ENCODE results near the gene HK2.
"Not testable (repeated sequence)": the region's sequence is repeated elsewhere in the genome, so short reads cannot be mapped to it uniquely, and the experiment has no call there.

Gene HK2

GRCh38 chr2:74896232-74896631 is 62.3 kb downstream of the HK2 start:
- TF ChIP-seq POLR2A (IDR thresholded peaks at IDR 0.05; ENCODE audit: extremely low read depth, insufficient read length) (no peak), MAX (IDR thresholded peaks at IDR 0.05; ENCODE audit: low read depth, low read length) (no peak), MYC (IDR thresholded peaks at IDR 0.05; ENCODE audit: low read depth, low read length) (no peak), CTCF (IDR thresholded peaks at IDR 0.05; ENCODE audit: low read depth, low read length) (no peak)
- H3K4me3 ChIP-seq (ENCODE audit: low read depth, low read length) = no peak overlapping the region
- no peak for DNase-seq (ENCODE audit: low read depth)

- DNase-seq (ENCODE audit: low read depth); H3K4me3 ChIP-seq (ENCODE audit: low read depth, low read length): not testable (repeated sequence)
Measured at GRCh38 chr2:74900225-74900624, 66.3 kb downstream of the HK2 start.

- no peak for TF ChIP-seq MAX (IDR thresholded peaks at IDR 0.05; ENCODE audit: low read depth, low read length)
- TF ChIP-seq CTCF (IDR thresholded peaks at IDR 0.05; ENCODE audit: low read depth, low read length) = no peak
- TF ChIP-seq MYC (IDR thresholded peaks at IDR 0.05; ENCODE audit: low read depth, low read length) = no peak
- TF ChIP-seq POLR2A (IDR thresholded peaks at IDR 0.05; ENCODE audit: extremely low read depth, insufficient read length) = no peak
- no peak overlapping the region for H3K4me3 ChIP-seq (ENCODE audit: low read depth, low read length)
- no peak for DNase-seq (ENCODE audit: low read depth)
Measured at GRCh38 chr2:74902281-74902860, 68.4 kb downstream of the HK2 start.

- no peak overlapping the region for H3K4me3 ChIP-seq (ENCODE audit: low read depth, low read length)
- DNase-seq (ENCODE audit: low read depth) = no peak
- no peak for TF ChIP-seq CTCF (IDR thresholded peaks at IDR 0.05; ENCODE audit: low read depth, low read length)
- no peak for TF ChIP-seq MYC (IDR thresholded peaks at IDR 0.05; ENCODE audit: low read depth, low read length)
- TF ChIP-seq MAX (IDR thresholded peaks at IDR 0.05; ENCODE audit: low read depth, low read length) = no peak
- TF ChIP-seq POLR2A (IDR thresholded peaks at IDR 0.05; ENCODE audit: extremely low read depth, insufficient read length) = no peak
Measured at GRCh38 chr2:74906395-74906794, 72.5 kb downstream of the HK2 start.

GRCh38 chr2:74907560-74907959 is 73.6 kb downstream of the HK2 start:
- DNase-seq (ENCODE audit: low read depth); H3K4me3 ChIP-seq (ENCODE audit: low read depth, low read length): not testable (repeated sequence)

GRCh38 chr2:74908748-74909444 is 75.0 kb downstream of the HK2 start:
- DNase-seq (ENCODE audit: low read depth) = no peak
- no peak overlapping the region for H3K4me3 ChIP-seq (ENCODE audit: low read depth, low read length)
- TF ChIP-seq POLR2A (IDR thresholded peaks at IDR 0.05; ENCODE audit: extremely low read depth, insufficient read length) (no peak), MAX (IDR thresholded peaks at IDR 0.05; ENCODE audit: low read depth, low read length) (no peak), CTCF (IDR thresholded peaks at IDR 0.05; ENCODE audit: low read depth, low read length) (no peak), MYC (IDR thresholded peaks at IDR 0.05; ENCODE audit: low read depth, low read length) (no peak)

- DNase-seq (ENCODE audit: low read depth) = no peak
- no peak overlapping the region for H3K4me3 ChIP-seq (ENCODE audit: low read depth, low read length)
- no peak for TF ChIP-seq MYC (IDR thresholded peaks at IDR 0.05; ENCODE audit: low read depth, low read length)
- TF ChIP-seq POLR2A (IDR thresholded peaks at IDR 0.05; ENCODE audit: extremely low read depth, insufficient read length) = no peak
- TF ChIP-seq CTCF (IDR thresholded peaks at IDR 0.05; ENCODE audit: low read depth, low read length) = no peak
- no peak for TF ChIP-seq MAX (IDR thresholded peaks at IDR 0.05; ENCODE audit: low read depth, low read length)
Measured at GRCh38 chr2:74910245-74910644, 76.3 kb downstream of the HK2 start.

Data from NB4 (cell line).